ENCODE results near the gene PTPRG. TPM values are rescaled to one million over a fixed set of nuclear protein-coding genes. Genes with fewer than 3 reads are reported as not detected.
A peak's percentile ranks its signal among the peaks of the same experiment; 100 is the strongest.

The PTPRG gene
- total RNA-seq, 4 donors from 2014 or later, result 21.1 to 54.2 (median 30.6) TPM

GRCh38 chr3:61531528-61531927 is 29.8 kb upstream of the PTPRG start:
- H3K27me3 ChIP-seq, result no peaks in the 10 kb centered on the region
- no peaks in the 10 kb centered on the region for H3K9me3 ChIP-seq
- H3K36me3 ChIP-seq, result no peaks in the 10 kb centered on the region
- no peak overlapping the region for H3K27ac ChIP-seq
- ATAC-seq, result no peak
- in situ Hi-C loops (cut with MboI; ENCODE audit: low sequenced_read_pairs in 4 of 4), result loop anchor here in 1 of 4 donors (25.0 kb wide), 1 partner anchor 269 kb away; the partner anchor contains the start of gene FHIT
- H3K4me3 ChIP-seq, result no peak overlapping the region
- intact Hi-C loops (cut with DNase I; ENCODE audit: low total_unique reads), result loop anchor here (5.0 kb wide), 1 partner anchor 89 kb away; no protein-coding TSS in a partner anchor
- H3K4me1 ChIP-seq, result no peaks in the 10 kb centered on the region
- TF ChIP-seq CTCF (IDR thresholded peaks at IDR 0.05 in 4 of 5, conservative IDR thresholded peaks at IDR 0.05 in 1 of 5), result no peak
- TF ChIP-seq POLR2A (IDR thresholded peaks at IDR 0.05), result no peak
- DNase-seq, result no peak

GRCh38 chr3:61532739-61533500 is 28.5 kb upstream of the PTPRG start:
- in situ Hi-C loops (cut with MboI; ENCODE audit: low sequenced_read_pairs in 4 of 4), result loop anchor here in 1 of 4 donors (25.0 kb wide), 1 partner anchor 271 kb away; the partner anchor contains the start of gene FHIT
- intact Hi-C loops (cut with DNase I; ENCODE audit: low total_unique reads), result loop anchor here (5.0 kb wide), 1 partner anchor 91 kb away; no protein-coding TSS in a partner anchor

GRCh38 chr3:61535826-61536225 is 25.5 kb upstream of the PTPRG start:
- ATAC-seq, result no peak
- intact Hi-C loops (cut with DNase I; ENCODE audit: low total_unique reads), result no loop called here
- in situ Hi-C loops (cut with MboI; ENCODE audit: low sequenced_read_pairs in 4 of 4), result loop anchor here in 1 of 4 donors (25.0 kb wide), 1 partner anchor 274 kb away; the partner anchor contains the start of gene FHIT

More at GRCh38 chr3:61532739-61533500, 28.5 kb upstream of the PTPRG start:
- no peak for TF ChIP-seq CTCF (IDR thresholded peaks at IDR 0.05 in 4 of 5, conservative IDR thresholded peaks at IDR 0.05 in 1 of 5)
- TF ChIP-seq POLR2A (IDR thresholded peaks at IDR 0.05), result no peak
- H3K4me3 ChIP-seq, result no peak overlapping the region
- no peaks in the 10 kb centered on the region for H3K27me3 ChIP-seq
- DNase-seq (no peak), ATAC-seq (no peak)
- H3K4me1 ChIP-seq, result no peaks in the 10 kb centered on the region
- H3K9me3 ChIP-seq, result no peaks in the 10 kb centered on the region
- H3K36me3 ChIP-seq, result no peaks in the 10 kb centered on the region
- H3K27ac ChIP-seq, result no peak overlapping the region

GRCh38 chr3:61537366-61537765 is 24.0 kb upstream of the PTPRG start:
- H3K4me1 ChIP-seq, result no peaks in the 10 kb centered on the region
- H3K9me3 ChIP-seq, result no peaks in the 10 kb centered on the region
- H3K27ac ChIP-seq, result peak overlapping the region in 1 of 4 donors; percentile 46
- H3K27me3 ChIP-seq, result no peaks in the 10 kb centered on the region
- no peak overlapping the region for H3K4me3 ChIP-seq
- no peaks in the 10 kb centered on the region for H3K36me3 ChIP-seq
- in situ Hi-C loops (cut with MboI; ENCODE audit: low sequenced_read_pairs in 4 of 4) (loop anchor here in 1 of 4 donors (25.0 kb wide), 1 partner anchor 275 kb away; the partner anchor contains the start of gene FHIT), intact Hi-C loops (cut with DNase I; ENCODE audit: low total_unique reads) (no loop called here)
- DNase-seq (no peak), ATAC-seq (no peak)
- TF ChIP-seq POLR2A (IDR thresholded peaks at IDR 0.05), result no peak
- no peak for TF ChIP-seq CTCF (IDR thresholded peaks at IDR 0.05 in 4 of 5, conservative IDR thresholded peaks at IDR 0.05 in 1 of 5)

More at GRCh38 chr3:61535826-61536225, 25.5 kb upstream of the PTPRG start:
- no peaks in the 10 kb centered on the region for H3K36me3 ChIP-seq
- no peaks in the 10 kb centered on the region for H3K4me1 ChIP-seq
- H3K4me3 ChIP-seq, result no peak overlapping the region
- no peaks in the 10 kb centered on the region for H3K9me3 ChIP-seq
- no peak overlapping the region for H3K27ac ChIP-seq
- TF ChIP-seq POLR2A (IDR thresholded peaks at IDR 0.05) (no peak), CTCF (IDR thresholded peaks at IDR 0.05 in 4 of 5, conservative IDR thresholded peaks at IDR 0.05 in 1 of 5) (no peak)
- no peak for DNase-seq
- H3K27me3 ChIP-seq, result no peaks in the 10 kb centered on the region
